LHCN-M2 (cell line): ENCODE measurements around the gene POU6F2. TPM values are rescaled to one million over a fixed set of nuclear protein-coding genes. Genes with fewer than 3 reads are reported as not detected.

Experiments
- DNase-seq: peaks from one replicate; pipeline ENCODE4 v3.0.0-alpha.2; 2012; ENCODE audit warnings: low read depth
- total RNA-seq: library from RNA; depleted of rRNA; stranded (reverse); fragments of >200 nt; gene quantifications from 2 replicates; pipeline ENCODE4 v1.2.3, GENCODE V29; 2014

The POU6F2 gene
- total RNA-seq, 1 experiment from 2014 or later: not detected

DNA sequence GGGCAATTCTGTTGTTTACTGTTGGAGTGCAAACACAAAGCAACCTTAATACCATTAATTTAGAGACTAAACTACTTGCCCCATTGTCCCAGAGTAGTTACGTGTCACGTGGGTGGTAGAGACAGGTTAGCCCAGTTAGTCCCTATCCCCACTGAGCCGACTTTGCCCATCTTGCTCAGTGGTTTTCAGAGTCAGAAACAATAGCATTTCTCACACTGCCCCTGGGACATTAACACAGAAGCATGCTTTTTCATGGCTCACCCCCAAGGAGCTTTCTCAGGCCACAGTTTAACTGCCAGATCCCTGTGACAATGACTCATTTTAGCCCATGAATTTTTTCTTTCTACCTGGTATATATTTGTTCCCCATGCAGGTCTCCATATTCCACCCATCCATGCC lies 271.0 kb downstream of the POU6F2 start:
- DNase-seq: no peak

GRCh38 chr7:39249635-39250152 lies 272.0 kb downstream of the POU6F2 start:
- DNase-seq: no peak

GRCh38 chr7:39252916-39253315 lies 275.2 kb downstream of the POU6F2 start:
- no peak for DNase-seq

GRCh38 chr7:39259391-39260003 lies 281.8 kb downstream of the POU6F2 start:
- DNase-seq: no peak

- DNase-seq: no peak
Observed at GRCh38 chr7:39260279-39260844, 282.7 kb downstream of the POU6F2 start.

DNA sequence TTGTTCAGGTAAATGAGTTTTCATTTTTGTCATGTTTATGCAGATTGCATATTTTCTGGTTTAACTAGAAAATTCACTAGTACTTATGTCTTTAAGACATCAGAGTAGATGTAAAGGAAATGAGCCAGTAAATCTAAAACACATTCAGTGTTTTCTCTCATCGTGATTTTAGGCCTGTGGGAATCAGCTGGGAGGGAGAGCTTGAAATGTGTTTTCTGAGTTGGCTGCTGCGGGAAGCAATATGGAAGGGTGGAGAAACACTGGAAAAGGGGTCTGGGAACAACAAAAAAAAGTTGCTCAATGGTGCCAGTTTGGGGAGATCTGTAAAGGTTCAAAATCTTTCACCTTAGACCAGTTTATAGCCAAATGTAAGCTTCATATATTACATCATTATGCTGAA lies 284.1 kb downstream of the POU6F2 start:
- no peak for DNase-seq

DNA sequence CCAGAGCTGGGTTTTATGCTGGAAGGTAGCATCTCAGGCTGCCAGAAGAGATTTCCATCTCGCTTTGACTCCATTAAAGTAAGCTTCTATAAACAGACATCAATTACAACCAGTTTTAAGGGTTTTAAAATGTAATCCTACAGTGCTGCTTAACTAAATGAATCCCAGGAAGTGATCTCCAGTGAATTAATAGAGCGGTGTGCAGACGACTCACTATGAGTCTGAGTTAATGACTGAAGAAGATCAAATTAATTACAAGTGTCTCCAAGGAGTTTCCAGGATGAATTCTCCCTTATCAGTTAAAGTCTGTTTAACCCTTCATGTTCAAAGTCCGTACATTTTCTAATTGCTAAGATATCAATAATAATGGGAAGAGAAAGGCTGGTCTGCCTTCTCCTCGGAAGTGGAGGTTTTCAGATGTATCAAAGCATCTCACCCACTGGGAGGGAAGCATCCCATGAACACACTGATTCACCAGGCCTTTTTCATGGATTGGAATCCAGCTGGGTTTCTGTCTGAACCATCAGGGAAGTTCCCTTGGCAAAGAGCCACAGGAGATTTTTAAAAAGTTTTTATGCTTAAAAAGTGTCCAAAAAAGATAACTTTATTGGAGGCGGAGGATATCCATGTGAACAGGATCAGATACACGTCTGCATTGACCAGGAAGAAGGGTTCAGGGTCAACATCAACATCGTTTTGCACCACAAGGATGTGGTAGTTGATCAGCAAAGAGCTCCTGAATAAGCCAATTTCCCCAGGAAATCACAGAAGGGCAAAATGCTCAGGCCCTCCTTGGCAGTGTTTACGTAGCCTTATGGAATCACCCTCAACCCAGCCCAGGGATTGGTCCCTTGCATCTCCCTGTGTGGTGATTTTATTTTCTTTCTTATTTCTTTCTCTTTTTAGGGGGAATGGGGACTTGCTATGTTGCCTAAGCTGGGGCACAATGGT lies 288.2 kb downstream of the POU6F2 start:
- no peak for DNase-seq

DNA sequence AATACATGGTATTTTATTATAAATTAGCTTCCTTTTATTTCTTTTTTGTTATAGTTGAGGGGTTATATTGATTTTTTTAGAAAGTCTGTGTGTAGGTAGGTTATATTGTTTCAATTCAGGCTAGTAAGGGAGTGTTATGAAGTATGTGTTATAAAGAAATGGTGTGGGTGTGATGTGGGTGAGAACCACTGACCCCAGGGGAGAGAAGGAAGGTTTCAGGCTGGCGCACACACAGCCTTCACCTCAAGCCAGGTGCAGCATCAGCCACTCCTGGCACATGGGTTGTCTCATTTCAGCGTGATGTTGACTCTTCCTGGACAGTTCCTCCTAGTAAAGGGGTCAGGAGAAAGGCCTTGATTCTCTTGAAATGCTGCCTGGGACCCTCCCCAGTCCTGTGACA lies 291.3 kb downstream of the POU6F2 start:
- DNase-seq: no peak

DNA sequence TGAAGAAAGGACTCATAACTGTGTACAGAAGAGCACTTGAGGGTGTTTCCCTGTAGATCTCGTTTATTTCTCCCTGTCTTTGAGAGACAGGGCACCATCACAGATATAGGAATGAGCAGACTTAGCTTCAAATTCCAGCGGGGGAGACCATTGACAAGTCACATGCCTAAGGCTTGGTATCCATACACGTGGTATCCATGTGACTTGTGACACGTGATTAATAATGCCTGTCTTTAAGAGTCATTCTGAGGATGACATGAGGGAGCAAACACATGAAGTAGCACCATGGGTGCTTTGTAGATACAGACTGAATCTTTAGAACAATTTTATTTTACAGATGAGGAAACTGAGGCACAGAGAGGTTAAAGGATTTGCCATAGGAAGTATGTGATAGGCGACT lies 292.3 kb downstream of the POU6F2 start:
- no peak for DNase-seq

DNA sequence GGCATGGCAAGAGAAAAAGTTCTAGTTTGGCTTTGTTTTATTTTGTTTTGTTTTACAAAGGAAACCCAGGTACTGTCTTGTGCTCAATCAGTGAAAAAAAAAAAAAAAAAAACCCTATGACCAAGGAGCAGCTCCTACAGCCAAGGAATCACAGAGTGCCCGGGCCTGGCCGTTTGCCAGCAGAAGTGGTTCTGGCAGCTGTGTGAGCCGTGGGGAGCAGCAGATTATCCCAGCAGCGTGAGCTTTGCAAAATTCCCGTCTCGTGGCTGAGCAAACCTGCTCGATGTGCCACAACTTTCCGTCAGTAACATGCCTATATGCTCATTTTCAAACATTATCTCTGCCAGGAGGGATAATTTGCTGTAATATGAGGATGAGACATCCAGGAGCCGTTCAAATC lies 293.7 kb downstream of the POU6F2 start:
- DNase-seq: peak; percentile 53

DNA sequence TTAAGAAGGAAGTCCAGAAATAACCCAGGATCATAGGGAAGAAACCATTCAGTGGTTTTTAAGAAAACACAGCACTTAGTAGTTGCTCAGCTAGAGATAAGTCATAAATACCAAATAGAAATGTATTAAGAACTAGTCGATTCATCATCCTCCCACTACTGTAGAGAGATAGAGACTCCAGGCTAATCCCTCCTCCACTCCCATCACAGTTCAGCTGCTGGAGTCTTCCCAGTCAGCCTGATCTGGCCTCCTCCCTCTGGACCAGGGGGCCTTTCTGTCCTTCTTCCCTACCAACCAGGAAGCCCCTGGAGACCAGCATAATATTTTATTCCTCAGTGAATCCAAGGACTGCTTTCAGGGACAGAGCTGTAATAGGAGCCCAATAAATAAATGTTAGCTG lies 294.4 kb downstream of the POU6F2 start:
- no peak for DNase-seq

GRCh38 chr7:39272691-39273090 lies 295.0 kb downstream of the POU6F2 start:
- no peak for DNase-seq

GRCh38 chr7:39280337-39280736 lies 302.6 kb downstream of the POU6F2 start:
- DNase-seq: no peak

GRCh38 chr7:39285256-39285655 lies 307.5 kb downstream of the POU6F2 start:
- DNase-seq: no peak

GRCh38 chr7:39288303-39288702 lies 310.6 kb downstream of the POU6F2 start:
- no peak for DNase-seq

- no peak for DNase-seq
Observed at GRCh38 chr7:39291628-39292410, 314.1 kb downstream of the POU6F2 start.

- DNase-seq: no peak
Observed at GRCh38 chr7:39293056-39293823, 315.5 kb downstream of the POU6F2 start.

DNA sequence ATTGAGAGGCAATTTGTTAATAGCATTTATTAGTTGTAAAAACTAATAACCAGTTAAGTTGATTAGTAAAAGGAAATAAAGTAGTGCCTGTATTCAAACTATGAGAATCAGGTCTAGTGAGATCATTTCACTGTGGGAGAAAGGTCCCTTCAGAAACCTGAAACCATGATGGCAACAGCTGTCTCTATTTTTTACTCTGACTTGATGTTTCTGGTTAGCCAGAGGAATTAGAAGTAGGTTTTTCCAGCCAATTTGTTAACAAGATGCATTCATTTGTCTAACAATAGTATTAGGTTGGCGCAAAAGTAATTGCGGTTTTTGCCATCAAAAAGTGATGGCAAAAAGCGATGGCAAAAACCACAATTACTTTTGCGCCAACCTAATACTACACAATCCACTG lies 316.3 kb downstream of the POU6F2 start:
- DNase-seq: peak; percentile 10

- no peak for DNase-seq
Observed at GRCh38 chr7:39295796-39296195, 318.1 kb downstream of the POU6F2 start.

- no peak for DNase-seq
Observed at GRCh38 chr7:39299695-39300094, 322.0 kb downstream of the POU6F2 start.

GRCh38 chr7:39300276-39300675 lies 322.6 kb downstream of the POU6F2 start:
- no peak for DNase-seq
